Measurements from ENCODE around the gene ANKRD20A1.
"Not testable (repeated sequence)": the region's sequence is repeated elsewhere in the genome, so short reads cannot be mapped to it uniquely, and the experiment has no call there.

The ANKRD20A1 gene

GRCh38 chr9:67858871-67859270 lies at the start of gene ANKRD20A1:
Gene ANKRD20A1 (plus strand): TSS chr9:67858931. CDS start chr9:67859427, 496 bp downstream.
- not testable (repeated sequence) for DNase-seq

- DNase-seq = not testable (repeated sequence)
These were observed 26.6 kb upstream of the ANKRD20A1 start for GRCh38 chr9:67832088-67832487.
